Neural cell (in vitro differentiated cells): ENCODE results near the gene BOD1. TPM values are rescaled to one million over a fixed set of nuclear protein-coding genes. Genes with fewer than 3 reads are reported as not detected.

Experiments used
- H2AFZ ChIP-seq: fragments of 200-600, 300-800 bp; sonication (generic), shearing (Covaris generic); 2 replicates; pipeline ENCODE4 v1.6.0; 2014; ENCODE audit warnings: low read depth, mild to moderate bottlenecking, antibody characterized with exemption, low read length, moderate library complexity
- H3F3A ChIP-seq: fragments of 200-600 bp; shearing (Covaris generic); 2 replicates; pipeline ENCODE4 v1.6.1; 2016; ENCODE audit warnings: mild to moderate bottlenecking, moderate library complexity, mixed read lengths, antibody characterized with exemption, low read length; ENCODE audit not compliant: insufficient read depth, poor library complexity, severe bottlenecking
- H3K27ac ChIP-seq: fragments of 200-600, 300-800 bp; sonication (generic), shearing (Covaris generic); 2 replicates; pipeline ENCODE4 v1.5.1; 2014; ENCODE audit warnings: mild to moderate bottlenecking, low read length, moderate library complexity
- H3K27me3 ChIP-seq: fragments of 300-800, 200-600 bp; sonication (generic), shearing (Covaris generic); 2 replicates; pipeline ENCODE4 v1.6.0; 2014; ENCODE audit warnings: mild to moderate bottlenecking, low read depth, low read length, moderate library complexity; ENCODE audit not compliant: insufficient read depth
- H3K36me3 ChIP-seq: fragments of 300-800, 200-600 bp; sonication (generic), shearing (Covaris generic); 2 replicates; pipeline ENCODE4 v1.5.1; 2014; ENCODE audit warnings: mild to moderate bottlenecking, antibody characterized with exemption, low read length, moderate library complexity; ENCODE audit not compliant: insufficient read depth
- H3K4me2 ChIP-seq: fragments of 300-800, 200-600 bp; sonication (generic), shearing (Covaris generic); 2 replicates; pipeline ENCODE4 v1.6.0; 2014; ENCODE audit warnings: mild to moderate bottlenecking, low read length
- H3K4me3 ChIP-seq: fragments of 300-800, 200-600 bp; sonication (generic), shearing (Covaris generic); 2 replicates; pipeline ENCODE4 v1.5.1; 2014; ENCODE audit warnings: mild to moderate bottlenecking, low read length, moderate library complexity
- H3K79me2 ChIP-seq: fragments of 200-600 bp; shearing (Covaris generic); replicated peaks from 2 replicates; pipeline ENCODE4 v1.6.0; 2014; ENCODE audit warnings: mild to moderate bottlenecking, low read length, moderate library complexity; ENCODE audit not compliant: insufficient read depth
- H3K9ac ChIP-seq: fragments of 300-800, 200-600 bp; sonication (generic), shearing (Covaris generic); 2 replicates; pipeline ENCODE4 v1.6.1; 2016; ENCODE audit warnings: mild to moderate bottlenecking, low read length, mixed read lengths
- H3K9me2 ChIP-seq: fragments of 200-600 bp; shearing (Covaris generic); 2 replicates; pipeline ENCODE4 v1.6.1; 2016; ENCODE audit warnings: mild to moderate bottlenecking, low read length, mixed read lengths; ENCODE audit not compliant: insufficient read depth
- H3K9me3 ChIP-seq: fragments of 200-600, 300-800 bp; sonication (generic), shearing (Covaris generic); 2 replicates; pipeline ENCODE4 v1.6.1; 2016; ENCODE audit warnings: mild to moderate bottlenecking, mixed run types, low read length, moderate library complexity, mixed read lengths
- H4K20me1 ChIP-seq: fragments of 200-600 bp; shearing (Covaris generic); 2 replicates; pipeline ENCODE4 v1.6.1; 2016; ENCODE audit warnings: mild to moderate bottlenecking, mixed run types; ENCODE audit not compliant: insufficient read depth
- CTCF ChIP-seq: fragments of 450-650 bp; IDR thresholded peaks from 2 replicates; pipeline ENCODE4 v1.5.1; 2014; ENCODE audit warnings: antibody characterized with exemption, mild to moderate bottlenecking, moderate library complexity; ENCODE audit not compliant: poor library complexity, severe bottlenecking
- EP300 ChIP-seq: fragments of 450-650 bp; conservative IDR thresholded peaks from 2 replicates; pipeline ENCODE4 v1.6.1; 2014; ENCODE audit warnings: antibody characterized with exemption, mild to moderate bottlenecking, moderate library complexity; ENCODE audit not compliant: poor library complexity, severe bottlenecking
- EZH2 ChIP-seq: fragments of 200-600, 300-800 bp; shearing (Covaris generic), sonication (generic); IDR thresholded peaks from 2 replicates; pipeline ENCODE4 v1.6.1; 2014; ENCODE audit warnings: antibody characterized with exemption, low read length, borderline replicate concordance, mild to moderate bottlenecking; ENCODE audit not compliant: insufficient read depth, poor library complexity, severe bottlenecking
- MXI1 ChIP-seq: fragments of 450-650 bp; conservative IDR thresholded peaks from 2 replicates; pipeline ENCODE4 v1.6.1; 2014; ENCODE audit warnings: antibody characterized with exemption, mild to moderate bottlenecking; ENCODE audit not compliant: poor library complexity, severe bottlenecking
- POLR2AphosphoS5 ChIP-seq: IDR thresholded peaks from 2 replicates; pipeline ENCODE4 v1.6.1; 2012
- RAD21 ChIP-seq: fragments of 450-650 bp; conservative IDR thresholded peaks from 2 replicates; pipeline ENCODE4 v1.6.1; 2014; ENCODE audit warnings: antibody characterized with exemption, mild to moderate bottlenecking, moderate library complexity
- REST ChIP-seq: IDR thresholded peaks from 2 replicates; pipeline ENCODE4 v1.6.1; 2012; ENCODE audit warnings: borderline replicate concordance
- SMC3 ChIP-seq: fragments of 450-650 bp; conservative IDR thresholded peaks from 2 replicates; pipeline ENCODE4 v1.6.1; 2014; ENCODE audit warnings: antibody characterized with exemption, mild to moderate bottlenecking, moderate library complexity; ENCODE audit not compliant: poor library complexity
- polyA plus RNA-seq: library from polyadenylated mRNA; depleted of rRNA; stranded (reverse); fragments of >200 nt; gene quantifications from 2 replicates; pipeline ENCODE4 v1.2.3, GENCODE V29; 2014

Gene BOD1
- polyA plus RNA-seq, 1 donor from 2014 or later = 178 TPM

- no peak overlapping the region for H3K4me3 ChIP-seq
- no peaks in the 10 kb centered on the region for H3F3A ChIP-seq
- no peaks in the 10 kb centered on the region for H3K9me3 ChIP-seq
- H3K4me2 ChIP-seq = no peak overlapping the region
- no peak overlapping the region for H3K27ac ChIP-seq
- no peak overlapping the region for H2AFZ ChIP-seq
- TF ChIP-seq RAD21 = no peak
- no peak for TF ChIP-seq POLR2AphosphoS5
- TF ChIP-seq MXI1 = no peak
- no peak for TF ChIP-seq EZH2
- TF ChIP-seq SMC3 = no peak
- TF ChIP-seq EP300 = no peak
- H3K79me2 ChIP-seq = no peaks in the 10 kb centered on the region
- H3K27me3 ChIP-seq = no peaks in the 10 kb centered on the region
- no peaks in the 10 kb centered on the region for H3K36me3 ChIP-seq
- no peaks in the 10 kb centered on the region for H3K9me2 ChIP-seq
- no peaks in the 10 kb centered on the region for H4K20me1 ChIP-seq
- H3K9ac ChIP-seq = no peak overlapping the region
These were observed 10.8 kb upstream of the BOD1 start for GRCh38 chr5:173627271-173627670.

GRCh38 chr5:173626505-173626820 is 10.0 kb upstream of the BOD1 start:
- Histone ChIP-seq H3K79me2 (no peaks in the 10 kb centered on the region), H3K9ac (no peak overlapping the region), H3K9me3 (no peaks in the 10 kb centered on the region), H3K36me3 (no peaks in the 10 kb centered on the region), H3K9me2 (no peaks in the 10 kb centered on the region), H3K4me2 (no peak overlapping the region), H3K27ac (no peak overlapping the region), H3F3A (no peaks in the 10 kb centered on the region), H2AFZ (no peak overlapping the region), H3K4me3 (no peak overlapping the region), H3K27me3 (no peaks in the 10 kb centered on the region), H4K20me1 (no peaks in the 10 kb centered on the region)
- no peak for TF ChIP-seq REST
- TF ChIP-seq EP300 = no peak

DNA sequence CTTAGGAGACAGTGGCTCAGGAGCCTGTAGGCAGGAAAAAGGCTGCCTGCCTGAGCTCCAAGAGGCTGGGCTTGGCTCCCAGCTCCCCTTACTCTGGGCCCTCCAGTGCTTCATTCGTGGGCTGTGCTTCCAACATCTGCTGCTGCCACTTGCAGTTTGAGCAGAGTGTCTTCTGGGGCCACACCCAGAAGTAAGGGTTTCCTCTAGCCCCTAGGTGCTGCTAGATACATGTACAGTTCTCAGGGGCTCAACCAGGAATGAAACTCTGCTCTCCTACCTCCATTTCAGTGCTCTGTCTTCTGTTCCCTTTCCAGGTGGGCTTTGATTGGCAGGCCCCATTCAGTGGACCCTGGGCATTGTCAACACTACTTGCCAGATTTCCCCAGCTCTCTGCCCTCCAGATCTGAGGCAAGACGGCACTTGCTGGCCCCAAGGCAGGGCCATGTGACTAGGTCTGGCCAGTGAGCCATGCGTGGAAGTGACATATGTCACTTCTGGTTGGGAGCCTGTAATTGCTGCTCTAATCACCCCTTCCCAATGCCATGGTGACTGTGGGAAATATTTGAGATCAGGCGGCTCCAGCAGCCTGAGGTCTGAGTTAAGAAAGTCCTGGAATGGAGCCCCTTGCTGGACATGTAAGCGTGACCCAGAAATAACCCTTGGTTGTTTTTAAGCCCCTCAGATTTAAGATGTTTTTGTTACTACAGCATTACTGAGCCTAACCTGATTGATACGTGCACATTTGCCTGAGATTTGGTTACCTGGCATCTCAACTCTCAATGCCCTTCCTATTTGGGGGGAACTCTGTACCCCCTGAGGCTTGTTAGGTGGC is 9.4 kb upstream of the BOD1 start:
- TF ChIP-seq SMC3 (peak; percentile 54), EP300 (no peak), POLR2AphosphoS5 (no peak), CTCF (peak; percentile 45), EZH2 (no peak), REST (no peak), MXI1 (no peak), RAD21 (peak; percentile 57)
- H3K36me3 ChIP-seq = no peaks in the 10 kb centered on the region
- no peaks in the 10 kb centered on the region for H3K9me2 ChIP-seq
- no peaks in the 10 kb centered on the region for H3K27me3 ChIP-seq
- H3K4me3 ChIP-seq = no peak overlapping the region
- H3F3A ChIP-seq = no peaks in the 10 kb centered on the region
- no peaks in the 10 kb centered on the region for H4K20me1 ChIP-seq
- H2AFZ ChIP-seq = no peak overlapping the region
- no peak overlapping the region for H3K4me2 ChIP-seq
- no peaks in the 10 kb centered on the region for H3K79me2 ChIP-seq
- no peak overlapping the region for H3K9ac ChIP-seq
- H3K9me3 ChIP-seq = no peaks in the 10 kb centered on the region
- no peak overlapping the region for H3K27ac ChIP-seq
